Endothelial cell of umbilical vein (primary cell): Measurements from ENCODE around the gene CYP1B1. TPM values are rescaled to one million over a fixed set of nuclear protein-coding genes. Genes with fewer than 3 reads are reported as not detected.

Experiments used
- BruUV-seq: library from RNA; stranded (reverse); fragments of 400-500 nt; replicated peaks from 2 replicates; lab custom pipeline; 2021; lab: Mats Ljungman, UMichigan
- CTCF ChIA-PET: fragments of 300-600, 350-600 bp; sonication (Branson Sonifier 250); formaldehyde crosslinking; loops from one replicate; lab custom pipeline; 2021; ENCODE audit warnings: antibody characterized with exemption, inconsistent platforms; lab: Charles Lee
- POLR2A ChIA-PET: fragments of 300-600, 350-600 bp; sonication (Branson Sonifier 250); formaldehyde crosslinking; loops from one replicate; lab custom pipeline; 2021; ENCODE audit warnings: antibody characterized with exemption, inconsistent platforms; lab: Charles Lee
- DNase-seq: peaks from one replicate; pipeline ENCODE4 v3.0.0-alpha.2; 2011; ENCODE audit warnings: low read depth, low spot score
- FAIRE-seq: peaks from 2 replicates; lab custom pipeline; 2011; peaks lifted over from hg19 to GRCh38; lab: Jason Lieb, UNC
- H2AFZ ChIP-seq: 2 replicates; pipeline ENCODE4 v1.6.0; 2012; ENCODE audit warnings: low read depth, low read length, control low read depth, inconsistent platforms
- H3K27ac ChIP-seq: 2 replicates; pipeline ENCODE4 v1.5.1; 2011; ENCODE audit warnings: low read depth, mild to moderate bottlenecking, control low read depth, low read length, moderate library complexity; ENCODE audit not compliant: insufficient read depth
- H3K27me3 ChIP-seq, 2 experiments: 2 replicates each; pipeline versions ENCODE4 v1.6.0 to v1.6.1; 2011; ENCODE audit warnings: low read length in 2 of 2, mixed read lengths in 1 of 2; ENCODE audit not compliant: control insufficient read depth in 2 of 2, insufficient read depth in 2 of 2
- H3K36me3 ChIP-seq, 2 experiments: 2 replicates in 1 of 2; 3 replicates in 1 of 2; pipeline ENCODE4 v1.5.1; 2011; ENCODE audit warnings: low read length in 2 of 2, mild to moderate bottlenecking in 1 of 2, moderate library complexity in 1 of 2; ENCODE audit not compliant: control insufficient read depth in 2 of 2, insufficient read depth in 2 of 2; ENCODE audit errors: extremely low read depth in 1 of 2
- H3K4me1 ChIP-seq: 3 replicates; pipeline ENCODE4 v1.5.1; 2011; ENCODE audit warnings: mild to moderate bottlenecking, low read length; ENCODE audit not compliant: control insufficient read depth, insufficient read depth; ENCODE audit errors: extremely low read depth
- H3K4me2 ChIP-seq: 2 replicates; pipeline ENCODE4 v1.6.1; 2011; ENCODE audit warnings: low read length, control low read depth, mixed read lengths; ENCODE audit not compliant: insufficient read depth
- H3K4me3 ChIP-seq, 3 experiments: fragments of 200-600 bp in 1 of 3; sonication (generic), shearing (Covaris generic) in 1 of 3; replicated peaks in 1 of 3; 2 replicates each; pipeline ENCODE4 v1.5.1; 2011 to 2016; ENCODE audit warnings: control low read depth in 3 of 3, low read length in 3 of 3, mild to moderate bottlenecking in 2 of 3, inconsistent platforms in 1 of 3, low read depth in 1 of 3, moderate library complexity in 1 of 3; ENCODE audit not compliant: insufficient read depth in 1 of 3
- H3K79me2 ChIP-seq: 2 replicates; pipeline ENCODE4 v1.6.0; 2012; ENCODE audit warnings: low read length, inconsistent platforms; ENCODE audit not compliant: control insufficient read depth, insufficient read depth
- H3K9ac ChIP-seq: replicated peaks from 2 replicates; pipeline ENCODE3; 2011; ENCODE audit warnings: low read length, control low read depth; ENCODE audit not compliant: insufficient read depth; ENCODE audit errors: extremely low read depth
- H3K9me1 ChIP-seq: replicated peaks from 3 replicates; pipeline ENCODE4 v1.6.0; 2011; ENCODE audit warnings: mild to moderate bottlenecking, low read length; ENCODE audit not compliant: control insufficient read depth, insufficient read depth; ENCODE audit errors: extremely low read depth
- H3K9me3 ChIP-seq: replicated peaks from 2 replicates; pipeline ENCODE4 v1.5.1; 2012; ENCODE audit warnings: low read length, inconsistent platforms; ENCODE audit not compliant: control insufficient read depth, insufficient read depth
- H4K20me1 ChIP-seq: replicated peaks from 2 replicates; pipeline ENCODE3; 2011; ENCODE audit warnings: mild to moderate bottlenecking, low read length; ENCODE audit not compliant: control insufficient read depth, insufficient read depth; ENCODE audit errors: extremely low read depth
- CTCF ChIP-seq, 2 donors: IDR thresholded peaks; 1 replicate in 1 of 2; 2 replicates in 1 of 2; pipeline ENCODE4 v1.5.1; 2011; ENCODE audit warnings: low read length in 2 of 2, mild to moderate bottlenecking in 2 of 2, moderate library complexity in 2 of 2, control low read depth in 1 of 2, inconsistent platforms in 1 of 2, low read depth in 1 of 2; ENCODE audit not compliant: insufficient read depth in 1 of 2; ENCODE audit errors: extremely low read depth in 1 of 2
- EZH2 ChIP-seq: IDR thresholded peaks from 2 replicates; pipeline ENCODE4 v1.6.1; 2012; ENCODE audit warnings: borderline replicate concordance, low read depth, mild to moderate bottlenecking, moderate library complexity, low read length, inconsistent platforms; ENCODE audit not compliant: severe bottlenecking
- POLR2A ChIP-seq: IDR thresholded peaks from 2 replicates; pipeline ENCODE4 v1.6.1; 2012; ENCODE audit warnings: low read depth, mild to moderate bottlenecking, control low read depth, low read length
- dilution Hi-C: fragments of 300-500 bp; cut with MboI; formaldehyde crosslinking; loops from one replicate; pipeline ENCODE4 v1.15.0; 2019; ENCODE audit warnings: low sequenced_read_pairs; ENCODE audit not compliant: extremely low pct_ligation_motif_present
- intact Hi-C: fragments of 100-400 bp; cut with micrococcal nuclease; formaldehyde crosslinking; loops from one replicate; pipeline ENCODE4 v1.10.0; 2022
- polyA plus RNA-seq, 4 experiments: library from polyadenylated mRNA; depleted of rRNA in 3 of 4; stranded (reverse) in 3 of 4; unstranded in 1 of 4; fragments of >200 nt; gene quantifications; 2 replicates each; pipeline versions ENCODE4 v1.2.1 to v1.2.3, GENCODE V29; 2011 to 2012; ENCODE audit warnings: missing spikeins in 1 of 4
- total RNA-seq: library from RNA; stranded (reverse); gene quantifications from 2 replicates; pipeline ENCODE4 v1.2.3, GENCODE V29; 2021

The CYP1B1 gene
- total and polyA plus RNA-seq, 2 donors (not counting 3 experiments of a cell fraction or from before 2014, with no cell fraction given): 0.01 TPM; not detected in 1

- H4K20me1 ChIP-seq: no peaks in the 10 kb centered on the region
- H3K9me1 ChIP-seq: no peaks in the 10 kb centered on the region
- no peak overlapping the region for H2AFZ ChIP-seq
- no peak overlapping the region for H3K4me3 ChIP-seq
- no peaks in the 10 kb centered on the region for H3K79me2 ChIP-seq
- H3K36me3 ChIP-seq: no peaks in the 10 kb centered on the region
- no peak for DNase-seq
- H3K27ac ChIP-seq: no peak overlapping the region
- H3K27me3 ChIP-seq: peaks cover 2 to 4% of the 10 kb centered on the region in 2 experiments
- no peaks in the 10 kb centered on the region for H3K9me3 ChIP-seq
- no peak overlapping the region for H3K4me2 ChIP-seq
- H3K4me1 ChIP-seq: no peaks in the 10 kb centered on the region
- TF ChIP-seq EZH2: no peak
- TF ChIP-seq CTCF (IDR thresholded peaks at IDR 0.05; ENCODE audit: extremely low read depth in 1 of 2, insufficient read depth in 1 of 2, low read depth in 1 of 2, low read length in 2 of 2): no peak
- ChIA-PET POLR2A (interaction anchor here (0.6 kb wide), 1 partner anchor 444 kb away, joined by 3 read pairs; no protein-coding TSS in a partner anchor), CTCF (no interaction called here)
- dilution Hi-C loops (no loop called here), intact Hi-C loops (no loop called here)
- no peak overlapping the region for H3K9ac ChIP-seq
- no peak for FAIRE-seq
- BruUV-seq: no TSS peak
Observed at GRCh38 chr2:38029512-38029911, 46.4 kb downstream of the CYP1B1 start.

- Histone ChIP-seq H3K4me1 (no peaks in the 10 kb centered on the region), H3K79me2 (no peaks in the 10 kb centered on the region), H3K36me3 (no peaks in the 10 kb centered on the region), H3K27ac (no peak overlapping the region), H3K9me3 (no peaks in the 10 kb centered on the region), H3K27me3 (peaks cover 0 to 2% of the 10 kb centered on the region in 2 experiments), H3K4me2 (no peak overlapping the region), H3K9me1 (no peaks in the 10 kb centered on the region), H3K9ac (no peak overlapping the region), H2AFZ (no peak overlapping the region), H3K4me3 (no peak overlapping the region), H4K20me1 (no peaks in the 10 kb centered on the region)
- dilution Hi-C loops (no loop called here), intact Hi-C loops (no loop called here)
- ChIA-PET POLR2A (no interaction called here), CTCF (no interaction called here)
- DNase-seq: no peak
- no peak for FAIRE-seq
- TF ChIP-seq POLR2A: no peak
- no TSS peak for BruUV-seq
Observed at GRCh38 chr2:38028829-38029228, 47.1 kb downstream of the CYP1B1 start.
